Stimulated activated CD8-positive, alpha-beta memory T cell treated with anti-CD3 and anti-CD28 coated beads, Interleukin-15, amount 100 ng/mL, for 1 hour (primary cell): ENCODE data around the gene TRIM52.
"Not testable (repeated sequence)": the region's sequence is repeated elsewhere in the genome, so short reads cannot be mapped to it uniquely, and the experiment has no call there.

ENCODE experiments used
- DNase-seq: peaks from one replicate; pipeline ENCODE4 v3.0.0-alpha.2; 2020; ENCODE audit warnings: low read depth

The TRIM52 gene

GRCh38 chr5:181233088-181233800, 27.7 kb downstream of the TRIM52 start:
- DNase-seq = no peak

DNA sequence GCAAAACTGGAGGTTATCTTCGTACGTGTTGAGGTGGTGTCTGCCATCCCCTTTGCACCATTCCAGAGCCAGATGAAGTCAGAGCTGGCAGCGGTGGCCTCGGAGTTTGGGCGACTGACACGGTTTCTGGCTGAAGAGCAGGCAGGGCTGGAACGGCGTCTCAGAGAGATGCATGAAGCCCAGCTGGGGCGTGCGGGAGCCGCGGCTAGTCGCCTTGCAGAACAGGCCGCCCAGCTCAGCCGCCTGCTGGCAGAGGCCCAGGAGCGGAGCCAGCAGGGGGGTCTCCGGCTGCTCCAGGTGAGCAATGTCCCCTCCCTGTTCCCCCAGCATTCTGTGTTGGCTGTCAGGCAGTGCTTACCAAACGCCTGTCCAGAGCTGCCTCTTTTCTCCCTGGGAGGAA, 28.4 kb downstream of the TRIM52 start:
- no peak for DNase-seq

GRCh38 chr5:181231432-181231831, 29.5 kb downstream of the TRIM52 start:
- DNase-seq = no peak

DNA sequence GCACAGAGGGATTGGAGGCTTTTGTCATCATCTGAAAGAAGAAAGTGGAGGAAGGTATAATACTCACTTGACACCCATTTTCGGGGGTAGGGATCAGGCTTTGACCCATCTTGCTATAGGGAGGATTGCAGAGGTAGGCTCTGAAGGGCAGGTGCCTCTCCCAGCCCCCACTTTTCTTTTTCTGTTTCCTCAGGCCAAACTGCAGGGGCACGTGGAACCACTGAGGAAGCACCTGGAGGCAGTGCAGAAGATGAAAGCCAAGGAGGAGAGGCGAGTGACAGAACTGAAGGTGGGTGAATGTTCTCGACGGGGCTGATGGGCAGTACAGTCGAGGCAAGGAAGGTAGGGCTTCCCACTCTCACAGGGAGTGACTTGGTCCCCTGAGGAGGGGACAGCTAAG, 30.4 kb downstream of the TRIM52 start:
- no peak for DNase-seq

- no peak for DNase-seq
Measured at GRCh38 chr5:181229996-181230395, 30.9 kb downstream of the TRIM52 start.

DNA sequence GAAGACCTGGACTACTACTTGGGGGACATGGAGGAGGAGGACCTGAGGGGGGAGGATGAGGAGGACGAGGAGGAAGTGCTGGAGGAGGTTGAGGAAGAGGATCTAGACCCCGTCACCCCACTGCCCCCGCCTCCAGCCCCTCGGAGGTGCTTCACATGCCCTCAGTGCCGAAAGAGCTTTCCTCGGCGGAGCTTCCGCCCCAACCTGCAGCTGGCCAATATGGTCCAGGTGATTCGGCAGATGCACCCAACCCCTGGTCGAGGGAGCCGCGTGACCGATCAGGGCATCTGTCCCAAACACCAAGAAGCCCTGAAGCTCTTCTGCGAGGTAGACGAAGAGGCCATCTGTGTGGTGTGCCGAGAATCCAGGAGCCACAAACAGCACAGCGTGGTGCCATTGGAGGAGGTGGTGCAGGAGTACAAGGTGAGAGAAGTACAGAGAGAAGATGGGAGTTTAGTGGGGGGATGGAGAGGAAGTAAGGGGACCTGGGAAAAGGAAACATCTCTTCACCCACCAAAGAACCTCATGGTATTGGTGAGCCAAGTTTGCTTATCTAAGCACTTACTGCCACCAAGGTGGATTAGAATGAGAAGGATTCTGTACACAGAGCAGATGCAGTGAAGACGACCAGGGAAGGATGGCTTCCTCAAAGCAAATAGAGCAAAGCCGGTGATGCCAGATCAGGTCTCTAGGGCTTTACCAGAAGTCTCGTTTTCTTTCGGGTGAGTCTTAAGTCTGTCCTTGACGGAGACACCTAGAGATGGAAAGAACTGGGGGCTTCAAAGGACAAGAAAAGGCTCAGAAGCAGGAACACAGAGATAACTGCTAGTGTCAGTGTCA, 36.3 kb downstream of the TRIM52 start:
- DNase-seq = no peak

- no peak for DNase-seq
Measured at GRCh38 chr5:181223729-181224389, 37.1 kb downstream of the TRIM52 start.

DNA sequence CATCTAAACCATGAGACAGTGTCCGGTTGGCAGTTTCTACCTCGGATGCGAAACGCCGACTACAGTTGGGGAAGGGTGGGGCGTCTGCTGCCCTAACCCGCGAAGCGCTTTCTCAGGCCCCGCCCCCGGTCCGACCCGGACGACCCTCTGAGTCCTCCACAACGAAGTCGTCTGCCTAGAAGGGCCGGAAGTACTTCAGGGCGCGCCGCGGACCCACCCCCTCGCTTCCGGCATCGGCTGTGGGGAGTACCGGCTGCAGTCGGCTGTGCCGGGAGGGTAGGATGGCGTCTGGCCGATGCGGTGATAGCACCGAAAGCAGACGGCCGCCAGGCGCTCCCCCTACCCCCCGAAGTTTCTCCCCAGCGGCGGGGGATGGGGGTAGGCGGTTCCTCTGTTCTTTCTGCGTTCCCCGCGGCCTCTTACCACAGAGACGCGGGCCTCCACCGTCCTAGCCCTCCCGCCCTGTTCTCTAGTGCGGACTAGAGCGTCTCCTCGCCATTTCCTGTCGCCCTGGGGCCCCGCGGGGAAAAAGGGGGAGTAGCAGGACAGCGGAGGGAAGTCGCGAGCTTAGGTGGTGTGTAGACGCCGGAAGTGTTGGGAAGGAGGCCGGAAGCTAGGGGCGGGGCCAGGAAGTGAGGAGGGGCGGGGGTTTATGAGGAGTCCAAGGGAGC, 37.8 kb downstream of the TRIM52 start, which contains the start of gene TRIM41:
TSS of gene TRIM41 (plus strand) at position 224 of the 671 bp plus-strand sequence. CDS start 719 bp downstream, outside the sequence.
- peak; percentile 94 for DNase-seq

GRCh38 chr5:181222630-181223057, 38.3 kb downstream of the TRIM52 start:
- DNase-seq = no peak

DNA sequence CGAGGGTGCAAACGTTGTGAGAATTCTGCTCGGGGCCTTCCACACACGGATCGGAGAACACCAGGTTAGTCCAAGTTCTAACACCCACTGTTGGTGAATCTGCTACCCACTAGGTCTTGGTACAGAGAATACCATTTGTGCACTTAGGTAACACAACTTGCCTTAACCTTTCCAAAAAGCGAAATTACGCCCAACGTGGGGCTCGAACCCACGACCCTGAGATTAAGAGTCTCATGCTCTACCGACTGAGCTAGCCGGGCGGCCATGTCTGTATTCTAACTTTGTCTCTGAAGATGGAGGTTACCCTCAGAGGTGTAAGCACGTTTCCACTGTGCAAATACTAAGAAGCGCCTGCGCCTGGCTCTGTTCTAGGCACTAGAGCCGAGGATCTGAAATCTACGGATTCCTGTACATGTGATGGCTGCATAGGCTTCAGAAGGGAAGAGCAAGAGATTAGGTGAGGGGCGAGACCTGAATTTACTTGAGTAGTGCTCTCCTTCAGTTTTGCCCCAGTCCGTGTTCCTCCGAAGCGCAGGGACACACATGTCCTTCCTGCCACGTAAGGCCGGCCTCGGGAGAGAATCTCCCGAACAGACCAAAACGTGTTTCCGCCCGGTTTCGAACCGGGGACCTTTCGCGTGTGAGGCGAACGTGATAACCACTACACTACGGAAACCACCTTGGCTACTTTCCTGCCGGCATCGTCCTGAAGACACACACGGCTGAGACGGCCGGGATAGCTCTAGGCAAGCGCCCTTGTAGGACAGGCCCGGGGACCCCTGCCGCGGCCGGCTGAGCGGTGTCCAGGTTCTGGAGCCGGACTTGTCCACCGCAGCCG, 38.9 kb downstream of the TRIM52 start:
- peak; percentile 98 for DNase-seq

DNA sequence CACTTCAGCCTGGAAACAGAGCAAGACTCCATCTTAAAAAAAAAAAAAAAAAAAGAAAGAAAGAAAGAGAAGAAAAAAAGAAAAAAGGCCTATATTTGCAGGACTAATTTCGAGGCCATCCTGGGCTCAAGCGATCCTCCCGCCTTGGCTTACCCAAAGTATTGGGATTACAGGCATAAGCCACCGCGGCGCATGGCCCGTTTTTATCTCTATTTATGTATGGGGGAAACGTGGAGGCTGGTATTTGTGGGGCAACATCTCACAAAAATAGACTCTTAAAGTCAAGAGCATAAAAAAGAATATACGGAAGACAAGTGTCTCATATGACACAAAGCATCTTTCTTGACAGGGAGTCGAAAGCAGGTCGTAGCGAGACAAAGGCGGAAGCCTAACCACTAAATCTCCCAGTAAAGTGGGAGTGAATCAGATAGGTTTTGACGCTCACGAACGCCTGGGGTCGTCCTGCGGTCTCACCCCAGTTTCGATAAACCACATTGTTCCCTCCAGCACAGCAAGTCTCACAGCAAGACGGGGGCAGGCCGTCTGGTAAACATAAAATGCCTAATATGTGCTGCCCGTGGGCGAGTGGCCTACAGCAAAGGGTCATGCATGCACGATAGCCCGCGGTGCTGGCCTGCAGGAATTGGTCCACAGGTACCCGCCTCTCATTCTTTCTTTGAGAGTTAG, 39.7 kb downstream of the TRIM52 start:
- DNase-seq = no peak

- DNase-seq = no peak
Measured at GRCh38 chr5:181220178-181220515, 40.8 kb downstream of the TRIM52 start.

DNA sequence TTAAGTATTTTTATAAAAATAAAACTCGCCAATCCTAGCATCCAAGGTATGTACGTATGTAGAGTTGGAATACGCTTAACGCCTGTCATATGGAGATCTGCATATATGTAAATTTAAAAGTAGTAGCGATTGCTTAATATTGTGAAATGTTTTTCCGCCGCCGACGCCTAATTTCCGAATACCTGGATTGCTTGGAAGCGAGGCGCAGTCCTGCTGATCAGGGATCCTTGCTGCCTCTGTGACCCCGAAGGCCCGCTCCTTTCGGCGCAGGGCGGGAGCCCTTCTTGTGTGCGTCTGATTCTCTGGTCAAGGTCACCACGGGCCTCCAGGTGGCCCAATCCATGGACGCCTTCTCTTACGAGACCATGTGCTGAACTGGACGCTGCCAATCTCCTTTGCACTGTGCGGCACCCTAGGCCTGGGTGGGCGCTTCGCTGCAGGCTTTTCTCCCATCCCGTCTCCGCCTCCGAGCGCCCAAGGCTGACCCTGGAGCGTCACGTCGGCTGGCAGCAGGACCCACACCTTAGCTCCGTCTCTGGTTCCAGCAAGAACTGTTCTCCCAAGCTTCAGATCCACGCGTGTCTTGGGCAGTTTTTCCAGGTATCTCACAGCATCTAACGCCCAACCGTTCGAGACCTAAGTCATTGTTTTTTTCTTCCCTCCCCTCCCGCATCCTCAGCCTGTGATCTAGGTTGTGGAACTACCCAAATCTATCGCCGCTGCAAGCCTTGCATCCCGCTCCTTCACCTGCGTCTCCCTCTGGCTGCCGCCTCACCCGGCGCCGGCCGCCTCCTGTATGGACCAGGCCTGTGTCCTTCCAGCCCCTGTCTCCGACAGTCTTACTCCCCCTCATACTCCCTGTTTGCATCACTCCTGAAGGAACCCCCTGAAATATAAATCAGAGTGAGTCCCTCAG, 41.4 kb downstream of the TRIM52 start:
- no peak for DNase-seq

GRCh38 chr5:181218795-181219124, 42.2 kb downstream of the TRIM52 start:
- no peak for DNase-seq

DNA sequence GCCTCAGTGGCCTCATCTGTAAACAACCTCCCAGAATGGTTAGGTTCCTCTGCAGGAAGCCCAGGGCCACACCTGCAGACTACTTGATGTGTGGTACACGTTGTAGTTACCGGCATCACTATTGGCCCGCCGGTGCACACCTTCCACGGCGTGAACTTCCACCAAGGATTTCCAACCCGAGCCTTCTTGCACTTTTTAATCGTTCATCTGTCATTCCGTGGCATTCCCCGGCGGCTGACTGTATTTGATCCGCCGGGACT, 43.2 kb downstream of the TRIM52 start:
- no peak for DNase-seq

GRCh38 chr5:181217111-181217802, 43.7 kb downstream of the TRIM52 start:
- DNase-seq = no peak

GRCh38 chr5:181215997-181216989, 44.6 kb downstream of the TRIM52 start:
- DNase-seq = no peak

GRCh38 chr5:181214249-181214648, 46.7 kb downstream of the TRIM52 start:
- not testable (repeated sequence) for DNase-seq
